Sigmoid colon (tissue), 7 donors: ENCODE measurements around the gene FERMT2. TPM values are rescaled to one million over a fixed set of nuclear protein-coding genes. Genes with fewer than 3 reads are reported as not detected.
A peak's percentile ranks its signal among the peaks of the same experiment; 100 is the strongest.

Source experiments
- DNase-seq: peaks from one replicate; pipeline ENCODE4 v3.0.0-alpha.2; 2019
- H3K27ac ChIP-seq, 4 donors: fragments of 200-600 bp; sonication (generic); one replicate each; pipeline ENCODE4 v1.5.1; 2016 to 2019; ENCODE audit warnings: mild to moderate bottlenecking in 1 of 4
- H3K27me3 ChIP-seq, 3 donors: fragments of 200-600 bp; sonication (generic); one replicate each; pipeline ENCODE4 v1.5.1; 2019; ENCODE audit warnings: mild to moderate bottlenecking in 1 of 3
- H3K36me3 ChIP-seq, 4 donors: fragments of 200-600 bp; sonication (generic); one replicate each; pipeline ENCODE4 v1.5.1; 2016 to 2019
- H3K4me1 ChIP-seq, 4 donors: fragments of 200-600 bp; sonication (generic); one replicate each; pipeline ENCODE4 v1.5.1; 2017 to 2019
- H3K4me3 ChIP-seq, 4 donors: fragments of 200-600 bp; sonication (generic); one replicate each; pipeline ENCODE4 v1.5.1; 2017 to 2019; ENCODE audit warnings: mild to moderate bottlenecking in 2 of 4, moderate library complexity in 1 of 4
- H3K9me3 ChIP-seq, 4 donors: fragments of 200-600 bp in 3 of 4; sonication (generic) in 3 of 4; one replicate each; pipeline versions ENCODE4 v1.5.1 to v1.6.1; 2013 to 2019
- CTCF ChIP-seq, 4 experiments: fragments of 450-650 bp in 3 of 4; fragments of 200-600 bp in 1 of 4; IDR thresholded peaks; one replicate each; pipeline ENCODE4 v1.5.1; 2016 to 2019; ENCODE audit warnings: antibody characterized with exemption in 4 of 4, mild to moderate bottlenecking in 3 of 4, moderate library complexity in 2 of 4
- EP300 ChIP-seq, 4 donors: sonication (generic); formaldehyde crosslinking; IDR thresholded peaks; one replicate each; pipeline ENCODE4 v1.6.1; 2017; ENCODE audit warnings: antibody characterized with exemption in 4 of 4
- POLR2A ChIP-seq, 2 donors: fragments of 450-650 bp; IDR thresholded peaks; one replicate each; pipeline ENCODE4 v1.6.1; 2016; ENCODE audit warnings: antibody characterized with exemption in 2 of 2, mild to moderate bottlenecking in 2 of 2, moderate library complexity in 2 of 2
- POLR2AphosphoS5 ChIP-seq, 4 donors: sonication (generic); formaldehyde crosslinking; IDR thresholded peaks; one replicate each; pipeline ENCODE4 v1.6.1; 2017; ENCODE audit warnings: antibody characterized with exemption in 4 of 4
- WGBS, 2 donors: extraction: QIAGEN DNeasy Blood & Tissue Kit; methylation state at CpG; one replicate each; pipeline ENCODE4 v1.1.7; 2013; 5-methylcytosine and 5-hydroxymethylcytosine counted together
- intact Hi-C: fragments of 100-400 bp; cut with DNase I; formaldehyde crosslinking; loops from one replicate; pipeline ENCODE4 v1.15.1; 2023
- polyA plus RNA-seq, 3 donors: library from polyadenylated mRNA; stranded (reverse); fragments of 200-250 nt; gene quantifications; one replicate each; pipeline ENCODE4 v1.2.3, GENCODE V29; 2013
- total RNA-seq, 4 donors: library from RNA; depleted of rRNA; stranded (reverse); fragments of >200 nt; gene quantifications; one replicate each; pipeline ENCODE4 v1.1.0, GENCODE V29; 2016
- donor health status: healthy with polysubstance abuse.
- donor health status: Bipolar disorder and iron deficiency.
- donor health status: healthy.

Gene FERMT2
- total and polyA plus RNA-seq, 7 donors = 3.0 to 317 (median 278) TPM

DNA sequence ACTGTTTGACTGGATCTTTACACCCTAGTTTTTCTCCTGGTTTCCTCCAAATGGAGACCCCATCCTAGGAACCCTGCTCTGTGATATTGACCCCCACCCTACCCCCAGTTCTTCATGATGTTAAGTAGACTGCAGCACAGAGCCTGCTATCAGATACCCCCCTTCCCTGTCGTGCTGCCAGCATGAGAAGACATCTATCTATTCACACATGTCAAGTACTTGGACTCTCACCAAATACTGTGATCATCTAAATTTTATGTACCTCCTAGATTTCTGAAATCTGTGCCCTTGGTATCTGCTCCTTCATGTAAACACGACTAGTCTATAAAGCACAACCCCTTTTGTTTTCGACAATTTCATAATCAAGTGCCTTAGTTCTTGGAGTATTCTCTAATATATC lies 38.9 kb downstream of the FERMT2 start:
- Histone ChIP-seq H3K4me1 (peaks cover 0 to 71% (median 47%) of the 10 kb centered on the region in 4 donors), H3K36me3 (peaks cover 0 to 13% (median 6%) of the 10 kb centered on the region in 4 donors), H3K4me3 (no peak overlapping the region), H3K27ac (peak overlapping the region; percentile 3 to 56 (median 36)), H3K9me3 (no peaks in the 10 kb centered on the region), H3K27me3 (no peaks in the 10 kb centered on the region)
- WGBS, 2 donors = 82 to 86% methylated on average over 3 of the region's 3 CpGs
- intact Hi-C loops = no loop called here
- no peak for TF ChIP-seq CTCF (IDR thresholded peaks at IDR 0.05)
- no peak for TF ChIP-seq EP300 (IDR thresholded peaks at IDR 0.05)
- TF ChIP-seq POLR2A (IDR thresholded peaks at IDR 0.05) = no peak
- peak in 1 of 4 donors; percentile 15 for TF ChIP-seq POLR2AphosphoS5 (IDR thresholded peaks at IDR 0.05)
- no peak for DNase-seq

GRCh38 chr14:52910572-52910971 lies 40.3 kb downstream of the FERMT2 start:
- TF ChIP-seq CTCF (IDR thresholded peaks at IDR 0.05) = no peak
- no peak for TF ChIP-seq EP300 (IDR thresholded peaks at IDR 0.05)
- peak in 3 of 4 donors; percentile 22 for TF ChIP-seq POLR2AphosphoS5 (IDR thresholded peaks at IDR 0.05)
- TF ChIP-seq POLR2A (IDR thresholded peaks at IDR 0.05) = no peak
- Histone ChIP-seq H3K36me3 (peaks cover 0 to 13% (median 6%) of the 10 kb centered on the region in 4 donors), H3K9me3 (no peaks in the 10 kb centered on the region), H3K27ac (peak overlapping the region; percentile 33 to 61 (median 52)), H3K4me3 (no peak overlapping the region), H3K27me3 (no peaks in the 10 kb centered on the region), H3K4me1 (peaks cover 0 to 78% (median 52%) of the 10 kb centered on the region in 4 donors)
- no peak for DNase-seq
- intact Hi-C loops = no loop called here
- WGBS, 2 donors = 72 to 77% methylated on average over 2 of the region's 2 CpGs

DNA sequence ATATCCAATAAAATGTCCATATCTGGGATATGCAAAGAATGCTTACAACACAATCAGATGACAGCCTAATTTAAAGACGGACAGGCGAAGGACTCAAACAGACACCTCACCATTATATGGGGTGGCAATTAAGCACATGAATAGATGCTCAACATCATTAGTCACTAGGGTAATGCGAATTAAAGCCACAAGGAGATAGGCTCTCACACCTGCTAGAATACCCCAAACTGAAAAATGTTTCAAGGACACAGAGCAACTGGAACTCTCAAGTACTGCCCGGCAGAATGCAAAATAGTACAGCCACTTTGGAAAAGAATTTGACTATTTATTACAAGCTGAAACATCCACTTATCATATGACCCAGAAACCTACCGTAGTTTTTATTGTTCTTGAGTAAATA lies 42.9 kb downstream of the FERMT2 start:
- Histone ChIP-seq H3K36me3 (peaks cover 0 to 13% (median 6%) of the 10 kb centered on the region in 4 donors), H3K4me1 (peaks cover 0 to 74% (median 49%) of the 10 kb centered on the region in 4 donors), H3K9me3 (no peaks in the 10 kb centered on the region), H3K4me3 (no peak overlapping the region), H3K27me3 (no peaks in the 10 kb centered on the region), H3K27ac (peak overlapping the region in 3 of 4 donors; percentile 60 to 71 (median 69))
- DNase-seq = no peak
- TF ChIP-seq POLR2AphosphoS5 (IDR thresholded peaks at IDR 0.05) = peak in 1 of 4 donors; percentile 3
- no peak for TF ChIP-seq POLR2A (IDR thresholded peaks at IDR 0.05)
- intact Hi-C loops = loop anchor here (5.0 kb wide), 1 partner anchor 44 kb away; the partner anchor contains the start of gene FERMT2
- WGBS, 2 donors = 70 to 84% methylated on average over 5 of the region's 5 CpGs

DNA sequence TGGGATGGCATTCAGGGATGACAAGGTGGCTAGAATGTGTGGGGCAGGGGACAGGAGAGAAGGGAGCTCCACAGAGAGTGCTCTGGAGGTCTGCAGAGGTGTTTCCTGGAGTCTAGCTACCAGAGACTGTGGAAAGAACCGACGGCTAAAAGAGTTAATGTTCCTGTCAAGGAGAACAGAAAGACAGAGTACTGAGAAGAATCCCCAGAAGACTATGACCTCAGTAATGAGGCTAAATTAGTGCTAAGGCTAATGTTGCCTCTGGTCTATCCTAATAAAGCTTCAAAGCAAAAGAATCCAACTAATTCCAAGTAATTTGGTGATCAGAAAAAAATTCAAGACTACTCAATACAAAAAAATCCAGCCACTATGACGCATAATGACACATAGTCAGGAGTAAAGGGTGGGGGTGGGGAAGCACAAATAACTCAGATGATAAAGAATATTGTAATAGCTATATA lies 44.7 kb downstream of the FERMT2 start:
- Histone ChIP-seq H3K9me3 (no peaks in the 10 kb centered on the region), H3K4me3 (no peak overlapping the region), H3K36me3 (peaks cover 0 to 23% (median 8%) of the 10 kb centered on the region in 4 donors), H3K27me3 (no peaks in the 10 kb centered on the region), H3K27ac (peak overlapping the region; percentile 53 to 71 (median 64)), H3K4me1 (peaks cover 0 to 73% (median 56%) of the 10 kb centered on the region in 4 donors)
- WGBS, 2 donors = 82 to 83% methylated on average over 3 of the region's 3 CpGs
- DNase-seq = no peak
- intact Hi-C loops = loop anchor here (5.0 kb wide), 1 partner anchor 46 kb away; the partner anchor contains the start of gene FERMT2
- TF ChIP-seq CTCF (IDR thresholded peaks at IDR 0.05) (no peak), POLR2AphosphoS5 (IDR thresholded peaks at IDR 0.05) (no peak), EP300 (IDR thresholded peaks at IDR 0.05) (no peak), POLR2A (IDR thresholded peaks at IDR 0.05) (no peak)

DNA sequence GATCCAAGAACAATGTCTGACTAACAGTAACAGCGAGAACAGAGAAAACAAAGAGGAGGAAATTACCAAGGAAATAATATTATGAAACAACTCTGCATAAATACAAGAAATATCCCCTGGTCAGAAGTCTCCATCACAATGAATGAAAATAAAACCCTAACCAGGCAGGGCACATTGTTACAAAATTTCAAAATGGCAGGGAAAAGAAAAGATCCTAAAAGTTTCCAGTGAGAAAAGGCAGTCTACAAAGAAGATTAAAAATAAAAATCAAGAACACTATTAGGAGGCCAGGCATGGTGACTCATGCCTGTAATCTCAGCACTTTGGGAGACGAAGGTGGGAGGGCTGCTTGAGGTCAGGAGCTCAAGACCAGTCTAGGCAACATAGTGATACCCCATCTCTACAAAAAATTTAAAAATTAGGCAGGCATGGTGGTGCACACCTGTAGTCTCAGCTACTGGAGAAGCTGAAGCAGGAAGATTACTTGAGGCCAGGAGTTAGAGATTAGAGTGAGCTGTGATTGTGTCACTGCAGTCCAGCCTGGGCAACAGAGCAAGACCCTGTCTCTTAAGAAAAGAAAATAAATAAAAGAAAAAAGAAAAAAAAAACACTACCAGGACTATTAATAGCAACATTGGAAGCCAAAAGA lies 47.8 kb downstream of the FERMT2 start:
- peaks cover 0 to 68% (median 46%) of the 10 kb centered on the region in 4 donors for H3K4me1 ChIP-seq

More for the DNA sequence above, 47.8 kb downstream of the FERMT2 start:
- no peaks in the 10 kb centered on the region for H3K9me3 ChIP-seq
- WGBS, 2 donors = 71 to 75% methylated on average over 2 of the region's 2 CpGs
- no peak for DNase-seq
- no peak for TF ChIP-seq CTCF (IDR thresholded peaks at IDR 0.05)
- TF ChIP-seq POLR2AphosphoS5 (IDR thresholded peaks at IDR 0.05) = no peak
- TF ChIP-seq POLR2A (IDR thresholded peaks at IDR 0.05) = no peak
- TF ChIP-seq EP300 (IDR thresholded peaks at IDR 0.05) = no peak
- H3K27me3 ChIP-seq = no peaks in the 10 kb centered on the region
- peaks cover 0 to 22% (median 2%) of the 10 kb centered on the region in 4 donors for H3K36me3 ChIP-seq
- no peak overlapping the region for H3K4me3 ChIP-seq
- intact Hi-C loops = loop anchor here (5.0 kb wide), 1 partner anchor 34 kb away; no protein-coding TSS in a partner anchor
- H3K27ac ChIP-seq = peak overlapping the region; percentile 4 to 69 (median 36)
